Adrenal gland (tissue), 5 donors: ENCODE measurements around the gene SPATA4.

Experiments used
- CTCF ChIP-seq, 6 experiments: fragments of 450-650 bp in 4 of 6; fragments of 200-600 bp in 2 of 6; sonication (generic) in 1 of 6; IDR thresholded peaks; 1 replicate in 5 of 6; 2 replicates in 1 of 6; pipeline versions ENCODE4 v1.5.1 to v1.8.0; 2016 to 2021; ENCODE audit warnings: antibody characterized with exemption in 6 of 6, mild to moderate bottlenecking in 2 of 6, moderate library complexity in 1 of 6
- POLR2A ChIP-seq, 2 donors: fragments of 450-650 bp; IDR thresholded peaks; one replicate each; pipeline ENCODE4 v1.6.1; 2017; ENCODE audit warnings: antibody characterized with exemption in 2 of 2, mild to moderate bottlenecking in 2 of 2, moderate library complexity in 1 of 2
- donor health status: DM: no; HTN: no; CAD: no.

DNA sequence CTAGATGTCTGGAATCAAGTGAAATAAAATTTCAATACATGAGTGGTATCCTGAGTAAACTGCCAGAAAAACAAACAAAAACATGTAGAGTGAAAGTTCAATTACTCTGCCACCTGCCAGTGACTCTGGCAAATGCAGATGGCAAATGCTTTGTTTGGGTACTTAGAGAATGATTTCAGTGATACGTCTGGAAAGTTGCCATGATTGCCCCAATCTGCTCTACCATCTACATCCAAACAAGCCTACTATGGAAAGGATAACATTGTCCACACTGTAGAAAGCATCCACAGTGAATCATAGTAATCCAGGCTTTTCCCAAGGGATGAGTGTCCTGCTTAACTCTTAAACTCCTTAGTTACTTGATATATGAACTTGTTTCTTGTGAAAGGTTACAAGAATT lies 3.4 kb downstream of the SPATA4 start:
- TF ChIP-seq POLR2A (IDR thresholded peaks at IDR 0.05), result no peak
- no peak for TF ChIP-seq CTCF (IDR thresholded peaks at IDR 0.05)
